SJSA1 (cell line): Measurements from ENCODE around the gene PHRF1. TPM values are rescaled to one million over a fixed set of nuclear protein-coding genes. Genes with fewer than 3 reads are reported as not detected.

Source experiments
- DNase-seq, 2 experiments: peaks; one replicate each; pipeline ENCODE4 v3.0.0-alpha.2; 2015 to 2020; ENCODE audit warnings: low spot score in 2 of 2, low read depth in 1 of 2
- H3K27ac ChIP-seq: fragments of 250-450 bp; sonication (Bioruptor Pico); 2 replicates; pipeline ENCODE4 v1.5.1; 2020; ENCODE audit warnings: mild to moderate bottlenecking, moderate library complexity
- H3K27me3 ChIP-seq: fragments of 250-450 bp; sonication (Bioruptor Pico); replicated peaks from 2 replicates; pipeline ENCODE4 v1.5.1; 2020; ENCODE audit warnings: mild to moderate bottlenecking, moderate library complexity
- H3K36me3 ChIP-seq: fragments of 250-450 bp; sonication (Bioruptor Pico); 2 replicates; pipeline ENCODE4 v1.5.1; 2020; ENCODE audit warnings: mild to moderate bottlenecking
- H3K4me1 ChIP-seq: fragments of 250-450 bp; sonication (Bioruptor Pico); replicated peaks from 2 replicates; pipeline ENCODE4 v1.6.1; 2021; ENCODE audit warnings: mild to moderate bottlenecking
- H3K4me3 ChIP-seq: fragments of 250-450 bp; sonication (Bioruptor Pico); 2 replicates; pipeline ENCODE4 v1.5.1; 2020; ENCODE audit warnings: mild to moderate bottlenecking
- H3K9me3 ChIP-seq: fragments of 250-450 bp; sonication (Bioruptor Pico); replicated peaks from 2 replicates; pipeline ENCODE4 v1.5.1; 2020; ENCODE audit warnings: mild to moderate bottlenecking
- total RNA-seq: library from RNA; depleted of rRNA; stranded (reverse); fragments of >200 nt; shearing (Covaris generic); gene quantifications from 2 replicates; pipeline ENCODE4 v1.2.3, GENCODE V29; 2014

Gene PHRF1
- total RNA-seq, 1 experiment from 2014 or later: 21.7 TPM

DNA sequence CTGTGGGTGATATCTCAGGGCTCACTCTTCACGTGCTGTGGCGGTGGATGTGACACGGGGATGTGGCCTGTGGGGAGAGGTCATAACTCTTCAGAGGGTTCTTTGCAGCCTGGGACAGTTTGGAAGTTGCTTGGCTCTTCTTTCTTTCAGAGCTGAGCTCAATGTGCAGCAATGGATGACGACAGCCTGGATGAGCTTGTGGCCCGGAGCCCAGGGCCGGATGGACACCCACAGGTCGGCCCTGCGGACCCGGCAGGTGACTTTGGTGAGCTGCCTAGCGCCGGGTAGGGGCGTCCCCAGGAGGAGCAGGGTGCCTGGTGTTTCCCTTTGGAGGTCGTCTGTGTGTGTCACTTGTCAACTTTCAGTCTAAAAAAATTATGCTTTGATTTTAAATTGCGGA lies 5.1 kb downstream of the PHRF1 start:
- no peak overlapping the region for H3K4me3 ChIP-seq
- DNase-seq: no peak
- peaks cover 7% of the 10 kb centered on the region; the same call in 1 of the 2 replicates for H3K4me1 ChIP-seq
- no peak overlapping the region for H3K27ac ChIP-seq
- H3K36me3 ChIP-seq: peaks cover 8% of the 10 kb centered on the region
- no peaks in the 10 kb centered on the region for H3K27me3 ChIP-seq
- no peaks in the 10 kb centered on the region for H3K9me3 ChIP-seq

DNA sequence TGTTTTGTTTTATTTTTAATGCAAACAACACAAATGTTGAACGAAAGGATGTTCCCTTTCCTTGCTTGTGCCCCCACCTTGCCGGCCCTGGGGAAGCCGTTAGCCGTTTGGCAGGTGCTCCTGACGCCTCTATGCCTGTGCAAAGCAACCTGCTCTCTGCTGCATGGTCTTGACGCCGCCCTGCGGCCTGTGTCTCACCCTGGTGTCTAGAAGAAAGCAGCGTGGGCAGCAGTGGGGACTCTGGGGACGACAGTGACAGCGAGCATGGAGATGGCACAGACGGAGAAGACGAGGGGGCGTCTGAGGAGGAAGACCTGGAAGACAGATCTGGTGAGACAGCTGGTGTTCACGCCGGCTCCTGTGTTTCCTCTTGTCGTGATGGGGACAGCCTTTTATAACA lies 5.5 kb downstream of the PHRF1 start:
- no peak overlapping the region for H3K4me3 ChIP-seq
- H3K9me3 ChIP-seq: no peaks in the 10 kb centered on the region
- H3K27ac ChIP-seq: no peak overlapping the region
- H3K27me3 ChIP-seq: no peaks in the 10 kb centered on the region
- H3K36me3 ChIP-seq: peaks cover 8% of the 10 kb centered on the region
- no peak for DNase-seq
- H3K4me1 ChIP-seq: peaks cover 7% of the 10 kb centered on the region; the same call in 1 of the 2 replicates

DNA sequence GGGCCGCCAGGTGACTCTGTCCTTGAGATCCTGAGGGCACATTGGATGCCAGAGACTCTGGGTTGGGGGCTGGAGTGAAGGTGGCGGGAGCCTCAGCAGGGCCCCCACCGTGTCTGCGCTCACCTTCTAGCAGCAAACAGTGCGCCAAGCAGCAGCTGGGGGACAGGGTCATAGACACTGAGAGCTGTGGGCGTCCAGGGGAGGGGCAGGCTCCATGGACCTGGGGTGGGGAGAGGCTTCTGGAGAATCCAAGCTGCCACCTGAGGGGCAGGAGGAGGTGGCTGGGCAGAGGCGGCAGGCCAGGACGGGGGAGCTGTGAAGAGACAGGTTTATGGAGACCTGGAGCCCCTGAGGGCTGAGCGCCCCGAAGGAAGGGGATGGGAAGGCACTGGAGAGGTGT lies 8.0 kb downstream of the PHRF1 start:
- DNase-seq: no peak
- Histone ChIP-seq H3K27ac (no peak overlapping the region), H3K4me3 (no peak overlapping the region), H3K9me3 (no peaks in the 10 kb centered on the region), H3K27me3 (no peaks in the 10 kb centered on the region), H3K4me1 (no peaks in the 10 kb centered on the region), H3K36me3 (peaks cover 24% of the 10 kb centered on the region)

DNA sequence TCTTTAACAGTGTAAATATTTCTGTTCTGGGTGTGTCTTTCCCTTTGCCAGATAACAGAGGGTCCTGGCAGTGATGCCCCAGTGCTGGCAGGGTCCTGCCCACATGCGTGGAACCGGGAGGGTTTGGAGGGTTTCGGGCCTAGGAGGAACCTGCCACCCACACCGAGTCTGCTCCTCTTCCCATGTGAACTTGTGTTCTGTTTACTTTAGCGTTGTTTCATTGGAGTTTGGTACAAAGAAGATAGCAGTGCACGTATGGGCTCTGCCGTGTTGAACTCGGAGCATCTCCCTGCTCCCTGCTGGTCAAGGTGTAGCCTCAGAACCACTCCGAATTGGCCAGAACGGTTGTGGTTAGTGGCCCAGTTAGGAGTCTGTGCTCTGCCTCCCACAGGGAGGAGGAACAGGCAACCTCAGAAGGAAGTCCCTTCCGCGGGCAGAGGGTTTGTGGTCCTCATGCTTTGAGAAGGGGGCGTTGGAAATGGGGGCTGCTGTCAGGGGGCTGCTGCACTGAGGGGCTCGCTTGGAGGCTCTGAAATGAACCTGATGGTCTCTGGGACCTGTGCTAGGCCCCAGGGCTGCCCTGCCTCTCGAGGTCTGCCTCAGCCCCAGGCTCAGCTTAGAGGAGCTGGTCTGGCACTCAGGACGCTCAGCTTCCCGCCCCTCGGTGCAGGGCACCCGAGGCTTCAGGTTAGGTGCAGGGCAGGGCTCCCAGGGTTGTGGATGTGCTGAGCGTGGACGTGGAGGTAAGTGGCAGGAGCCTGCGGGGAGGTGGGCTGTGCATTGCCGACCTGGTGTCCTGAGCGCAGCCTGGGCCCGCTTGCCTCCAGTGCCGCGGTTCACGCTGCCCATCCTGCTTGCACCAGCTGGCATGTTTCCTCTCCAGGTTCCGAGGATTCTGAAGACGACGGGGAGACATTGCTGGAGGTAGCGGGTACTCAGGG lies 10.4 kb downstream of the PHRF1 start:
- no peak overlapping the region for H3K4me3 ChIP-seq
- no peak overlapping the region for H3K27ac ChIP-seq
- peaks cover 24% of the 10 kb centered on the region for H3K36me3 ChIP-seq
- H3K9me3 ChIP-seq: no peaks in the 10 kb centered on the region
- no peaks in the 10 kb centered on the region for H3K4me1 ChIP-seq
- DNase-seq: no peak
- no peaks in the 10 kb centered on the region for H3K27me3 ChIP-seq

DNA sequence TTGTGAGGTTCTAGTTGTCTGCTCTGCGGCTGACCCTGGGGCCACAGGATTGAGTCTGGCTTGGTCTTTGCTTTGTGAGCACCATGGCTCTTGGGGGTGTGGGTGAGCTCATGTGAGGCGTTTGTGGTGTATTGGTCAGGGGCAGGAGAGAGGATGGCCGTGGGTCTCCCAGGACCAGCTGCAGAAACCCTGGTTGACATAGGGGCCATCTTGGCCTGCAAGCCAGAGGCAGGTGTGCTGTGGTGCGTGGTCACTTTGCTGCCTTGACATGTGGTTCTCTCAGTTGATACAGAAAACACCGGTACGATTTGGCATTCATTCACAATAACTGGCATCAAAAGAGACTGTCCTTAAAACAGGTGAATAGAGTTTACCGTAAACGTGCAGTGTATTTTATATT lies 11.3 kb downstream of the PHRF1 start:
- Histone ChIP-seq H3K27me3 (no peaks in the 10 kb centered on the region), H3K9me3 (no peaks in the 10 kb centered on the region), H3K27ac (no peak overlapping the region), H3K36me3 (peaks cover 27% of the 10 kb centered on the region), H3K4me3 (no peak overlapping the region), H3K4me1 (no peaks in the 10 kb centered on the region)
- no peak for DNase-seq

DNA sequence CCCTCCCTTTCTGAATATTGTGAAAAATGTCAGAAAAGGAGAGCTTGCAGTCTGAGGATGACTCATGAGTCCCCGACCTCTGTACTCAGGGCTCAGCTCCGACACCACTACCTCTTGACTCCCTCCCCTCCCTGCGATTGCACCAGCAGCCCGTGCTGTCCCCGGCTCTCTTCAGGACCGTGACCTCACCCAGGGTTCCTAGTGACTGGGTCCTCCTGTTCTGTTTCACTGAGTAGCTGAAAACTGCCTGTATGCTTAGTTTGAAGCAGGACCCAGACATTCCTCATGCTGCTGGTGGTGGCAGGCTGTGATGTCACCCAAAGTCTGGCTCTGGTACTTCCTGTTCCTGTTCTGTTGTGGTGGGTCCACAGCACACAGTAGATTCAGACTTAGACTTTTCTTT lies 11.7 kb downstream of the PHRF1 start:
- no peak for DNase-seq
- no peaks in the 10 kb centered on the region for H3K4me1 ChIP-seq
- no peak overlapping the region for H3K27ac ChIP-seq
- H3K27me3 ChIP-seq: no peaks in the 10 kb centered on the region
- H3K4me3 ChIP-seq: no peak overlapping the region
- H3K9me3 ChIP-seq: no peaks in the 10 kb centered on the region
- peaks cover 29% of the 10 kb centered on the region for H3K36me3 ChIP-seq

DNA sequence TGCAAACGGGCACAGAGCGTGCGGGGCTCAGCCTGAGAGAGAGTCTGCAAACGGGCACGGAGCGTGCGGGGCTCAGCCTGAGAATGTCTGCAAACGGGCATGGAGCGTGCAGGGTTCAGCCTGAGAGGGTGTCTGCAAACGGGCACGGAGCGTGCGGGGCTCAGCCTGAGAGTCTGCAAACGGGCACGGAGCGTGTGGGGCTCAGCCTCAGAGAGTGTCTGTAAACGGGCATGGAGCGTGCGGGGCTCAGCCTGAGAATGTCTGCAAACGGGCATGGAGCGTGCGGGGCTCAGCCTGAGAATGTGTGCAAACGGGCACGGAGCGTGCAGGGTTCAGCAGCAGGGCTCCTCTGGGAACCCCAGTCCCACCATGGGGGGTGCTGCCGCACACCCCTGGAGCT lies 13.5 kb downstream of the PHRF1 start:
- H3K4me1 ChIP-seq: no peaks in the 10 kb centered on the region
- H3K27ac ChIP-seq: no peak overlapping the region

DNA sequence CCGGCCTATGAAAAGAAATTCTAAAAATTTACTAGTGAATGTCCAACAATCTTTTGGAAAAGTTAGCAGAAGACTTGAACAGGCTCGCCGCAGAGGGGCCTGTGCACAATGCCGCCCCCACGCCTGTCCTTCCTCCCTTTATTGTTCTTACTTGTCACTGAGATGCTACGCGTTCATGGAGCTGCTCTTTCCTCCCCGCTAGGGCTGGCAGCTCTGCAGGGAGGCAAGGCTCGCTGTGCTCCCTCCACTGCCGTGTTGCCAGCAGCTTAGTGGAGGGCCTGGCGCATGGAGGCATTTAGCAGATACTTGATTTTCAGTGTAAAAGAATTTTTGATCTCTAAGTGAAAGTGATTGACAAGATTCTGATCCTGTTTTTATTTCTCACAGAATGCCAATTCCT lies 14.7 kb downstream of the PHRF1 start:
- Histone ChIP-seq H3K4me1 (no peaks in the 10 kb centered on the region), H3K36me3 (peaks cover 31% of the 10 kb centered on the region), H3K9me3 (no peaks in the 10 kb centered on the region), H3K27me3 (no peaks in the 10 kb centered on the region), H3K27ac (no peak overlapping the region), H3K4me3 (no peak overlapping the region)
- DNase-seq: no peak

More for the DNA sequence above, 13.5 kb downstream of the PHRF1 start:
- Histone ChIP-seq H3K9me3 (no peaks in the 10 kb centered on the region), H3K27me3 (no peaks in the 10 kb centered on the region), H3K36me3 (peaks cover 31% of the 10 kb centered on the region), H3K4me3 (no peak overlapping the region)
- DNase-seq: no peak

DNA sequence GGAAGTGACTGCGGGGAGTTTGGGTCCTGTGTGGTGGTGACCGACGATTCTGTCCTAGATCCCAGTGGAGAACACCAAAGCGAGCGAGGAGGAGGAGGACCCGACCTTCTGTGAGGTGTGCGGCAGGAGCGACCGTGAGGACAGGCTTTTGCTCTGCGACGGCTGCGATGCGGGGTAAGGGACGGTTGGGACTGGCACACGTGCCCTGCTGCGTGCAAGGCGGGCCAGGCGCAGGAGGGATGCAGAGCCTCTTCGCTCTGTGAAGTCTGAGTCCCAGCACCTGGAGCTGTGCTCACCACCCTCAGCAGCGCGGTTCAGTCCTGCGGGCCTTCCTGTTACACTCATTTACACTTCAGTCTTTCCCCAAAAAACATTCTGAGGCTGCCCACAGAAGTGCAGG lies 16.2 kb downstream of the PHRF1 start:
- Histone ChIP-seq H3K27ac (no peak overlapping the region), H3K9me3 (no peaks in the 10 kb centered on the region), H3K4me1 (no peaks in the 10 kb centered on the region), H3K36me3 (peaks cover 35% of the 10 kb centered on the region), H3K4me3 (no peak overlapping the region), H3K27me3 (no peaks in the 10 kb centered on the region)
- DNase-seq: no peak

DNA sequence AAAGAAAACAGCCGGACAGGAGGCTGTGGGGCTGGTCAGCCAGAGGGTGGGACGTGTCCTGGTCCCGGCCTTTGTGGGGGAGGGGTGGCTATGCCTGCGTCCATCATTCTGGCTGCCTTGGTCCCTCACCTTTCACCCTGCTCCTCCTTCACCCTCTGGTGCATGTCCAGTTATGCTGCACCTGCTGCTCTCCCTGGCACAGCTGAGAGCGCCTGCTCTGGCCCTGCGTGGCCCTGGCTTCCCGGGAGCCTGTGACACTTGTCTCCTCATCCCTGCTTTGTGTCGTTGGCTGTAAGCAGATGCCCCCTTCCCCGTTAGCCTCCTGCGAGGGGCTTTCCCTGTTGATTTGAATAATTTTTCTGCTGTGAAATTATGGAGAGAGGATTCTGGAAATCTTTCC lies 16.6 kb downstream of the PHRF1 start:
- Histone ChIP-seq H3K9me3 (no peaks in the 10 kb centered on the region), H3K27me3 (no peaks in the 10 kb centered on the region), H3K4me3 (no peak overlapping the region), H3K36me3 (peaks cover 30% of the 10 kb centered on the region), H3K27ac (no peak overlapping the region), H3K4me1 (no peaks in the 10 kb centered on the region)
- no peak for DNase-seq

DNA sequence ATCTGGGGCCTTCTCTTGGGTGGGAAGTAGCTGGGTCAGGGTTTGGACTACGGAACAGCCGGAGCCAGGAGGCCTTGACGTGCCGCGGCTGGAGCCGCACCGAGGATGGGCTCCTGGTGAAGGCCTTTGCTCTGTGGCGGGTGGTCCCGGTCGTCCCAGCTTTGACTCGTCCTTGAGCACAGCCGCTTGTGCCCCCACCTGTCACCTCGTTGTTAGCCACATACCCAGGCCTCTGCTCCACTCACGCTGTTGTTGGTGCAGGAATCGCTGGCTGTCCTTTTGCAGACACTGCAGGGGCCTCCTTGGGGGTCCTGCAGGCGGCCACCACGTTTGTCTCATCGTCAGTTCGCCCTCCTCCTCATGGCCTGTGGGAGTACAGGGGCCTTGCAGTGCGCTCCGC lies 17.1 kb downstream of the PHRF1 start:
- Histone ChIP-seq H3K9me3 (no peaks in the 10 kb centered on the region), H3K36me3 (peaks cover 26% of the 10 kb centered on the region), H3K27me3 (no peaks in the 10 kb centered on the region), H3K27ac (no peak overlapping the region), H3K4me1 (no peaks in the 10 kb centered on the region), H3K4me3 (no peak overlapping the region)
- no peak for DNase-seq

DNA sequence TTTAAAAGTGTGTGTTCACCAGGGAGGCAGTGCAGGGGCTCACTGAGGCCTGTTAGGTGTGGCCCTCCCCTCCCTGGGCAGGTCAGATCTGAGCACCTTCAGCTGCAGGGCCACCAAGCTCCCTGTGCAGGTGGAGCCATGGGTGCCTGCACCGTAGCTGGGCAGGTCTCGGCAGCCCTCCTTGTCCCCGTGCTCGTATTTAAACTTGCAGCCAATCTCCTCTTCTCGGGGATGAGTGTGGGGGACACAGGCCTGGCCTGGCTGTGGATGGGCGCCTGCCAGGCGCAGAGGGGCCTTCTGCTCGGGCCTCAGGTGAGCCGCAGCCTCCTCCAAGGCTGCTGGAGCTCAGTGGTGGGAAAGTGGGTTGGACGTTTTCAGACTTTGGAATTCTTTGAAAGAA lies 19.1 kb downstream of the PHRF1 start:
- no peak overlapping the region for H3K27ac ChIP-seq
- H3K27me3 ChIP-seq: no peaks in the 10 kb centered on the region
- no peak overlapping the region for H3K4me3 ChIP-seq
- H3K9me3 ChIP-seq: no peaks in the 10 kb centered on the region
- H3K36me3 ChIP-seq: peaks cover 28% of the 10 kb centered on the region
- no peaks in the 10 kb centered on the region for H3K4me1 ChIP-seq
- DNase-seq: no peak

DNA sequence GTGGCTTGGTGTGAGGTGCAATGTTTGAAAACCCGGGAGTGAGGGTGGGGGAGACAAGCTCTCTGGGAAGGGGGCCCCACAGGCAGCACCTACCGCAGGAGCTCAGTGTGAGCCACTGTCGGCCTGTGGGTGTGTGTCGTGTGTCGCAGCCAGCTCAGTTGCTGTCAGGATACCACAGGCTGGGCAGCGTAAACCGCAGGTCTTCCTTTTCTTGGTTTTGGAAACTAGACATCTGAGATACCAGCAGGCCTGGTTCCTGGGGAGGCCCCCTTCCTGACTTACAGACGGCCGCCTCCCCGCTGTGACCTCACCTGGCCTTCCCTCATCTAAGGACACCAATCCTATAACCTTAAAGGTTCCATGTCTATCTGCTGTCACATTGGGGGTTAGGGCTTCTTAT lies 20.1 kb downstream of the PHRF1 start:
- Histone ChIP-seq H3K36me3 (peaks cover 28% of the 10 kb centered on the region), H3K27me3 (no peaks in the 10 kb centered on the region), H3K27ac (no peak overlapping the region), H3K4me1 (no peaks in the 10 kb centered on the region), H3K9me3 (no peaks in the 10 kb centered on the region), H3K4me3 (no peak overlapping the region)
- DNase-seq: no peak

DNA sequence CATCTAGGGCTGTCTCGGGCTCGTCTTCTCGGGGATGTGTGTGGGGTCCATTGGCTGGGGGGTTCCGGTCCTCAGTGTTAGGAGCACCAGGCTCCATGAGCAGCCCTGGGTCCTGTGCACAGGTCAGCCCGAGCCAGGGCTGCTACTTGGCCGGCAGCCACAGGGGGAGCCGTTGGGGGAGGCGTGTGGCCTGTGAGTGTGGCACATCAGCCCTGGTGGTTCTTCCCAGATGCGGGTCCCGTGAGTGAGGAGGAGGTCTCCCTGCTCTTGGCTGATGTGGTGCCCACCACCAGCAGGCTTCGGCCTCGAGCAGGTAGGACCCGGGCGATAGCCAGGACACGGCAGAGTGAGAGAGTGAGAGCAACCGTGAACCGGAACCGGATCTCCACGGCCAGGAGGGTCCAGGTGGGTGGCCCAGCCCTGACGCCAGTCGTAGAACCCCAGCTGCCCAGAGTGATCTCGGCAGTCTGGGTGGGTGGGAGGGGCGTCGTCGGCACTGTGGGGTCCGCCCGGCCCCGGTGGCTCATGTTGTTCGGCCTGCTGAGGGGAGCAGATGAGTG lies 21.0 kb downstream of the PHRF1 start:
- no peaks in the 10 kb centered on the region for H3K9me3 ChIP-seq
- H3K27me3 ChIP-seq: no peaks in the 10 kb centered on the region
- H3K36me3 ChIP-seq: peaks cover 36% of the 10 kb centered on the region
- H3K4me1 ChIP-seq: no peaks in the 10 kb centered on the region
- DNase-seq: no peak
- no peak overlapping the region for H3K27ac ChIP-seq
- H3K4me3 ChIP-seq: no peak overlapping the region
